H9 (cell line): ENCODE measurements around the gene FAM204A. TPM values are rescaled to one million over a fixed set of nuclear protein-coding genes. Genes with fewer than 3 reads are reported as not detected.

Experiments used
- DNase-seq: peaks from one replicate; pipeline ENCODE4 v3.0.0-alpha.2; 2017
- H2AFZ ChIP-seq: one replicate; pipeline ENCODE4 v1.6.1; 2013; ENCODE audit warnings: mild to moderate bottlenecking, low read length, control low read depth, moderate library complexity
- H2AK5ac ChIP-seq: 2 replicates; pipeline ENCODE4 v1.6.1; 2013; ENCODE audit warnings: low read length, control low read depth, mixed read lengths; ENCODE audit not compliant: insufficient read length
- H2BK120ac ChIP-seq: one replicate; pipeline ENCODE4 v1.6.1; 2013; ENCODE audit warnings: low read depth, mild to moderate bottlenecking, low read length, control low read depth, inconsistent platforms; ENCODE audit not compliant: poor library complexity, severe bottlenecking
- H2BK12ac ChIP-seq: 2 replicates; pipeline ENCODE4 v1.6.1; 2013; ENCODE audit warnings: low read length, control low read depth, mixed read lengths, low read depth; ENCODE audit not compliant: insufficient read length
- H2BK15ac ChIP-seq: 2 replicates; pipeline ENCODE4 v1.6.1; 2013; ENCODE audit warnings: low read depth, low read length, control low read depth
- H2BK20ac ChIP-seq: one replicate; pipeline ENCODE4 v1.6.1; 2013; ENCODE audit warnings: low read depth, mild to moderate bottlenecking, low read length, control low read depth, inconsistent platforms; ENCODE audit not compliant: poor library complexity, severe bottlenecking
- H2BK5ac ChIP-seq: 2 replicates; pipeline ENCODE4 v1.6.1; 2013; ENCODE audit warnings: low read length, control low read depth, mixed read lengths; ENCODE audit not compliant: insufficient read length
- H3K14ac ChIP-seq: 2 replicates; pipeline ENCODE4 v1.6.1; 2013; ENCODE audit warnings: low read length, control low read depth; ENCODE audit not compliant: insufficient read depth
- H3K18ac ChIP-seq: 2 replicates; pipeline ENCODE4 v1.6.1; 2013; ENCODE audit warnings: low read depth, mild to moderate bottlenecking, mixed read lengths, low read length, control low read depth; ENCODE audit not compliant: insufficient read length
- H3K23ac ChIP-seq: 2 replicates; pipeline ENCODE4 v1.6.1; 2013; ENCODE audit warnings: low read length, control low read depth, mixed read lengths, low read depth; ENCODE audit not compliant: insufficient read length
- H3K23me2 ChIP-seq: 2 replicates; pipeline ENCODE4 v1.6.1; 2013; ENCODE audit warnings: low read depth, mild to moderate bottlenecking, mixed read lengths, low read length, control low read depth; ENCODE audit not compliant: insufficient read length, poor library complexity, severe bottlenecking
- H3K27ac ChIP-seq: 2 replicates; pipeline ENCODE4 v1.5.1; 2013; ENCODE audit warnings: low read length, control low read depth, mixed read lengths, low read depth; ENCODE audit not compliant: insufficient read length
- H3K27me3 ChIP-seq: 2 replicates; pipeline ENCODE4 v1.6.1; 2013; ENCODE audit warnings: low read length, control low read depth, inconsistent platforms; ENCODE audit not compliant: insufficient read depth
- H3K4ac ChIP-seq: 2 replicates; pipeline ENCODE4 v1.6.1; 2013; ENCODE audit warnings: low read depth, mild to moderate bottlenecking, control low read depth, inconsistent platforms, low read length, moderate library complexity
- H3K4me1 ChIP-seq: 2 replicates; pipeline ENCODE4 v1.6.1; 2013; ENCODE audit warnings: low read length, control low read depth, inconsistent platforms; ENCODE audit not compliant: insufficient read depth
- H3K4me2 ChIP-seq: 2 replicates; pipeline ENCODE4 v1.6.1; 2013; ENCODE audit warnings: low read length, control low read depth, mixed read lengths; ENCODE audit not compliant: insufficient read length, insufficient read depth
- H3K56ac ChIP-seq: 2 replicates; pipeline ENCODE4 v1.6.1; 2013; ENCODE audit warnings: low read depth, mild to moderate bottlenecking, mixed read lengths, low read length, control low read depth; ENCODE audit not compliant: insufficient read length
- H3K79me1 ChIP-seq: 2 replicates; pipeline ENCODE4 v1.6.1; 2013; ENCODE audit warnings: low read depth, mild to moderate bottlenecking, moderate library complexity, low read length, control low read depth, inconsistent platforms; ENCODE audit not compliant: insufficient read depth, poor library complexity, severe bottlenecking
- H3K79me2 ChIP-seq: 2 replicates; pipeline ENCODE4 v1.6.1; 2013; ENCODE audit warnings: low read length, control low read depth, inconsistent platforms; ENCODE audit not compliant: insufficient read depth
- H3K9ac ChIP-seq: 2 replicates; pipeline ENCODE4 v1.6.1; 2013; ENCODE audit warnings: low read length, control low read depth, mixed read lengths; ENCODE audit not compliant: insufficient read length; ENCODE audit errors: extremely low read depth
- H3K9me3 ChIP-seq: one replicate; pipeline ENCODE4 v1.6.1; 2013; ENCODE audit warnings: low read depth, low read length, inconsistent platforms; ENCODE audit not compliant: control insufficient read depth
- H3T11ph ChIP-seq: one replicate; pipeline ENCODE4 v1.6.1; 2013; ENCODE audit warnings: mild to moderate bottlenecking, low read length, control low read depth, inconsistent platforms
- H4K20me1 ChIP-seq: one replicate; pipeline ENCODE4 v1.6.1; 2013; ENCODE audit not compliant: control insufficient read depth, insufficient read length, insufficient read depth
- H4K5ac ChIP-seq: 2 replicates; pipeline ENCODE4 v1.6.1; 2013; ENCODE audit warnings: low read depth, mild to moderate bottlenecking, mixed read lengths, low read length, control low read depth; ENCODE audit not compliant: insufficient read length
- H4K8ac ChIP-seq: replicated peaks from 2 replicates; pipeline ENCODE4 v1.6.1; 2013; ENCODE audit warnings: low read length, control low read depth, mixed read lengths, low read depth; ENCODE audit not compliant: insufficient read length
- H4K91ac ChIP-seq: 2 replicates; pipeline ENCODE4 v1.6.1; 2013; ENCODE audit warnings: low read depth, mild to moderate bottlenecking, moderate library complexity, mixed read lengths, low read length, control low read depth; ENCODE audit not compliant: insufficient read length
- H3K27ac Mint-ChIP-seq, 3 experiments: 2 replicates in 2 of 3; 3 replicates in 1 of 3; pipeline ENCODE4 v1.8.0; 2020 to 2021; ENCODE audit warnings: mixed read lengths in 3 of 3, mild to moderate bottlenecking in 1 of 3, moderate library complexity in 1 of 3
- H3K27me3 Mint-ChIP-seq: 2 replicates; pipeline ENCODE4 v1.8.0; 2021; ENCODE audit warnings: low read depth, mild to moderate bottlenecking, moderate library complexity, mixed read lengths
- H3K36me3 Mint-ChIP-seq, 3 experiments: 2 replicates in 2 of 3; 3 replicates in 1 of 3; pipeline ENCODE4 v1.8.0; 2020 to 2021; ENCODE audit warnings: low read depth in 3 of 3, mixed read lengths in 3 of 3; ENCODE audit not compliant: insufficient read depth in 1 of 3
- H3K4me1 Mint-ChIP-seq, 2 experiments: 2 replicates each; pipeline ENCODE4 v1.8.0; 2020; ENCODE audit warnings: mixed read lengths in 2 of 2
- H3K4me3 Mint-ChIP-seq, 2 experiments: 2 replicates in 1 of 2; 3 replicates in 1 of 2; pipeline ENCODE4 v1.8.0; 2020 to 2021; ENCODE audit warnings: mild to moderate bottlenecking in 2 of 2, mixed read lengths in 2 of 2, moderate library complexity in 1 of 2
- H3K9me3 Mint-ChIP-seq, 2 experiments: 2 replicates in 1 of 2; 3 replicates in 1 of 2; pipeline ENCODE4 v1.8.0; 2020; ENCODE audit warnings: mild to moderate bottlenecking in 2 of 2, mixed read lengths in 2 of 2, moderate library complexity in 1 of 2
- WGBS: extraction: QIAGEN DNeasy Blood & Tissue Kit; methylation state at CpG from one replicate; pipeline ENCODE4 v1.1.7; 2013; ENCODE audit warnings: missing lambda C conversion rate, low lambda C conversion rate, mixed read lengths; ENCODE audit not compliant: insufficient read length; ENCODE audit errors: extremely low coverage; 5-methylcytosine and 5-hydroxymethylcytosine counted together
- total RNA-seq: library from RNA; stranded (reverse); gene quantifications from 2 replicates; pipeline ENCODE4 v1.2.1, GENCODE V29; 2021
- TF ChIP-seq, protein P1 (sequence below): fragments of 200-600 bp; sonication (generic); conservative IDR thresholded peaks from 3 replicates; pipeline ENCODE4 v1.8.0; 2021; ENCODE audit warnings: antibody characterized with exemption, mild to moderate bottlenecking

The FAM204A gene
- total RNA-seq, 1 experiment from 2014 or later = 42.5 TPM

DNA sequence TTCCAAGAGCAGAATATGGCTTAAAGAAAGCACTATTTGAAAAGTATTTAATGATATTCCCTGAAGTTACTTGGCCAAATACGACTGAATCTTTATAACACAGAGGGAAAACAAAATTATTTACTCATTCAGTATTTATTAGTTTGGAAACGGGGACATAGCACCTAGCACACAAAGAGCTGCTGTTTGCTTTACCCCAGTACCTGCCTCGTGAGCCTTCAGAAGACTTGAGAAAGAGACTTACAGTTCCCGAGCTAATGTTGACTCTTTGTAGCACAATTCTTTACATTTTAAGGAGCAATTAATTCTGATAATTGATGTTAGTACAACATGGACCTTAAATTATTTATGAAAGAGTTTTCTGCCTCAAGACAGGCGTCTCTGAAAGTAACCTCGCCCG lies 88.7 kb downstream of the FAM204A start:
- H3T11ph ChIP-seq = no peak overlapping the region
- no peaks in the 10 kb centered on the region for H3K9me3 ChIP-seq
- no peak overlapping the region for H3K23ac ChIP-seq
- H2BK15ac ChIP-seq = no peak overlapping the region
- no peak for DNase-seq
- H3K18ac ChIP-seq = no peak overlapping the region
- H3K79me2 ChIP-seq = no peaks in the 10 kb centered on the region
- no peaks in the 10 kb centered on the region for H3K23me2 ChIP-seq
- H3K9me3 Mint-ChIP-seq = no peaks in the 10 kb centered on the region; a peak in 2 of 5 replicates
- peaks cover 11% of the 10 kb centered on the region; the same call in 1 of the 2 replicates for H3K27me3 ChIP-seq
- TF ChIP-seq, protein P1, sequence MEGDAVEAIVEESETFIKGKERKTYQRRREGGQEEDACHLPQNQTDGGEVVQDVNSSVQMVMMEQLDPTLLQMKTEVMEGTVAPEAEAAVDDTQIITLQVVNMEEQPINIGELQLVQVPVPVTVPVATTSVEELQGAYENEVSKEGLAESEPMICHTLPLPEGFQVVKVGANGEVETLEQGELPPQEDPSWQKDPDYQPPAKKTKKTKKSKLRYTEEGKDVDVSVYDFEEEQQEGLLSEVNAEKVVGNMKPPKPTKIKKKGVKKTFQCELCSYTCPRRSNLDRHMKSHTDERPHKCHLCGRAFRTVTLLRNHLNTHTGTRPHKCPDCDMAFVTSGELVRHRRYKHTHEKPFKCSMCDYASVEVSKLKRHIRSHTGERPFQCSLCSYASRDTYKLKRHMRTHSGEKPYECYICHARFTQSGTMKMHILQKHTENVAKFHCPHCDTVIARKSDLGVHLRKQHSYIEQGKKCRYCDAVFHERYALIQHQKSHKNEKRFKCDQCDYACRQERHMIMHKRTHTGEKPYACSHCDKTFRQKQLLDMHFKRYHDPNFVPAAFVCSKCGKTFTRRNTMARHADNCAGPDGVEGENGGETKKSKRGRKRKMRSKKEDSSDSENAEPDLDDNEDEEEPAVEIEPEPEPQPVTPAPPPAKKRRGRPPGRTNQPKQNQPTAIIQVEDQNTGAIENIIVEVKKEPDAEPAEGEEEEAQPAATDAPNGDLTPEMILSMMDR = no peak
- H3K4me2 ChIP-seq = no peak overlapping the region
- H3K27ac Mint-ChIP-seq = no peak overlapping the region
- no peaks in the 10 kb centered on the region for H3K79me1 ChIP-seq
- no peak overlapping the region for H3K14ac ChIP-seq
- no peak overlapping the region for H3K9ac ChIP-seq
- H3K4me3 Mint-ChIP-seq = no peak overlapping the region
- H3K36me3 Mint-ChIP-seq = no peaks in the 10 kb centered on the region
- no peaks in the 10 kb centered on the region for H4K20me1 ChIP-seq
- H3K27ac ChIP-seq = no peak overlapping the region
- no peaks in the 10 kb centered on the region for H3K4me1 ChIP-seq
- H3K4me1 Mint-ChIP-seq = peaks cover 13 to 16% of the 10 kb centered on the region in 2 experiments
- no peak overlapping the region for H2AFZ ChIP-seq
- no peak overlapping the region for H3K56ac ChIP-seq
- H2AK5ac ChIP-seq = no peak overlapping the region
- H4K91ac ChIP-seq = no peak overlapping the region
- peaks cover 80% of the 10 kb centered on the region for H3K27me3 Mint-ChIP-seq
- no peak overlapping the region for H4K8ac ChIP-seq
- no peak overlapping the region for H2BK20ac ChIP-seq
- H2BK12ac ChIP-seq = no peak overlapping the region
- H3K4ac ChIP-seq = no peak overlapping the region
- H4K5ac ChIP-seq = no peak overlapping the region
- H2BK5ac ChIP-seq = no peak overlapping the region
- no peak overlapping the region for H2BK120ac ChIP-seq
- WGBS = no CpG with 5 or more reads among the region's 7 CpGs
